Esophagus squamous epithelium (tissue), 5 donors: ENCODE data around the gene MVK. TPM values are rescaled to one million over a fixed set of nuclear protein-coding genes. Genes with fewer than 3 reads are reported as not detected.

Source experiments
- DNase-seq: peaks from one replicate; lab custom pipeline; 2025; lab: John Stamatoyannopoulos, UW
- H3K27ac ChIP-seq, 4 donors: fragments of 200-600 bp; sonication (generic); one replicate each; pipeline ENCODE4 v1.5.1; 2016 to 2019; ENCODE audit warnings: mild to moderate bottlenecking in 1 of 4
- H3K27me3 ChIP-seq, 4 donors: fragments of 200-600 bp; sonication (generic); 1 replicate in 3 of 4; 2 replicates in 1 of 4; pipeline versions ENCODE4 v1.5.1 to v1.6.0; 2017 to 2021; ENCODE audit warnings: antibody characterized with exemption in 1 of 4
- H3K36me3 ChIP-seq, 3 donors: fragments of 200-600 bp; sonication (generic); one replicate each; pipeline ENCODE4 v1.5.1; 2016 to 2019
- H3K4me1 ChIP-seq, 3 donors: fragments of 200-600 bp; sonication (generic); one replicate each; pipeline ENCODE4 v1.5.1; 2017 to 2019
- H3K4me3 ChIP-seq, 4 donors: fragments of 200-600 bp; sonication (generic); 1 replicate in 3 of 4; 2 replicates in 1 of 4; pipeline ENCODE4 v1.5.1; 2016 to 2019; ENCODE audit warnings: mild to moderate bottlenecking in 2 of 4, moderate library complexity in 1 of 4
- H3K9me3 ChIP-seq, 3 donors: fragments of 200-600 bp; sonication (generic); one replicate each; pipeline ENCODE4 v1.5.1; 2016 to 2019
- CTCF ChIP-seq, 6 experiments: fragments of 450-650 bp in 4 of 6; fragments of 200-600 bp in 2 of 6; sonication (generic) in 2 of 6; IDR thresholded peaks; one replicate each; pipeline ENCODE4 v1.5.1; 2016 to 2019; ENCODE audit warnings: antibody characterized with exemption in 6 of 6, mild to moderate bottlenecking in 4 of 6, moderate library complexity in 4 of 6
- POLR2A ChIP-seq, 4 donors: fragments of 450-650 bp; IDR thresholded peaks; one replicate each; pipeline ENCODE4 v1.6.1; 2017; ENCODE audit warnings: antibody characterized with exemption in 4 of 4, mild to moderate bottlenecking in 4 of 4, moderate library complexity in 3 of 4
- WGBS, 2 donors: methylation state at CpG; one replicate each; pipeline ENCODE4 v1.1.5; 2018; 5-methylcytosine and 5-hydroxymethylcytosine counted together
- intact Hi-C: fragments of 100-400 bp; cut with DNase I; formaldehyde crosslinking; loops from one replicate; pipeline ENCODE4 v1.15.0; 2022
- total RNA-seq, 4 donors: library from RNA; depleted of rRNA; stranded (reverse); fragments of >200 nt; gene quantifications; one replicate each; pipeline ENCODE4 v1.1.0, GENCODE V29; 2016
- donor health status: DM: yes; HTN: yes; CAD: no.

The MVK gene
- 10 to 100 TPM; 38.9 to 62.6 (median 46.4) TPM for total RNA-seq

DNA sequence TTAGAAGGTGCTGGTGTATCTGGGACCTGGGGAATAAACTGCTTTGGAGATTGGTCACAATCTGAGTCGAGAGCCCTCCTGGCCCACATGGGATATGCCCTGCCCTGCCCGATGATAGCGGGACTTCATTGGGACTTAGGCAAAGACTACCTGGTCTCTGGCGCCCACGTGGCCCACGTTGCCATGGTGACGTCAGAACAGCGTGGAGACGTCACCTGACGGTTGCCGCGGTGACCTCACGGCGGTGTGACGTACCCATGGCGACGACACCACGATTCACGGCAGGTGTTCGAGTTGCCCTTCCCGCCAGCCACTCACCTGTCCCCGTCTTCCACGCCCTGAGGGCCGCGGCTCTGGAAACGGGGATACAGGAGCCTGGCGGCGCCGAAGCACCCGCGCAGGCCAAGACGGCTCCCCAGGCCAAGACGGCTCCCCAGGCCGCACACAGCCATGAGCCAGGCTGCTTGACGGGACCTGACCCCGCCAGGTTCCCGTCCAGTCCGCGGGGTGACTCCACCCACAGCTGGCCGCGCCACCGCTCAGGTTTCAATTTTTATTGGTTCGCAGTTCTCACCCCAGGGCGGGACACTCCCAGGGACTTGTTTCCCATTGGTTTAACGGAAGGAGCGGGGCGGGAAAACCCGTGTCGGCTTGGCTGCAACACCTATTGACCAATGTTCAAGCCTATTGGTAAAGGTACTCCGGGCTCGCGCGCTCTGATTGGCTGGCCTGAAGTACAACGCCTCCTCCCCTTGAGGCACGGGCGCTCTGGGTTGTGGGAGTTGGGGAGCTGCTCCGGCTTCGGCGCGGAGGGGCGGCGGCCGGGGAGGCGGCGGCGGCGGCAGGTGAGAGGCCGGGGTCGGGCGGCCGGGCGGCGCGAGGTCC is at the start of gene MVK, which contains the start of gene MMAB:
Gene MVK (plus strand): TSS at position 766 of the 885 bp plus-strand sequence. CDS start 1,029 bp downstream, outside the sequence.
Gene MMAB (minus strand): TSS at position 476 of the 885 bp plus-strand sequence. CDS start 24 bp downstream, at position 452.
- Histone ChIP-seq H3K27ac (peak within 1 kb of the TSS; percentile 86 to 96 (median 90)), H3K36me3 (peaks cover under 1 to 71% (median 4%) of the 10 kb centered on the region in 3 donors), H3K4me3 (peak within 1 kb of the TSS; percentile 74 to 91 (median 82)), H3K9me3 (no peaks in the 10 kb centered on the region), H3K4me1 (peaks cover 5 to 40% (median 6%) of the 10 kb centered on the region in 3 donors), H3K27me3 (no peaks in the 10 kb centered on the region)
- intact Hi-C loops, result no loop called here
- 0% methylated on average over 3 to 20 of the region's 74 CpGs for WGBS, 2 donors
- peak; percentile 97 for DNase-seq
- TF ChIP-seq POLR2A (IDR thresholded peaks at IDR 0.05), result peak in 3 of 4 donors; percentile 50 to 70 (median 51)
- no peak for TF ChIP-seq CTCF (IDR thresholded peaks at IDR 0.05)

DNA sequence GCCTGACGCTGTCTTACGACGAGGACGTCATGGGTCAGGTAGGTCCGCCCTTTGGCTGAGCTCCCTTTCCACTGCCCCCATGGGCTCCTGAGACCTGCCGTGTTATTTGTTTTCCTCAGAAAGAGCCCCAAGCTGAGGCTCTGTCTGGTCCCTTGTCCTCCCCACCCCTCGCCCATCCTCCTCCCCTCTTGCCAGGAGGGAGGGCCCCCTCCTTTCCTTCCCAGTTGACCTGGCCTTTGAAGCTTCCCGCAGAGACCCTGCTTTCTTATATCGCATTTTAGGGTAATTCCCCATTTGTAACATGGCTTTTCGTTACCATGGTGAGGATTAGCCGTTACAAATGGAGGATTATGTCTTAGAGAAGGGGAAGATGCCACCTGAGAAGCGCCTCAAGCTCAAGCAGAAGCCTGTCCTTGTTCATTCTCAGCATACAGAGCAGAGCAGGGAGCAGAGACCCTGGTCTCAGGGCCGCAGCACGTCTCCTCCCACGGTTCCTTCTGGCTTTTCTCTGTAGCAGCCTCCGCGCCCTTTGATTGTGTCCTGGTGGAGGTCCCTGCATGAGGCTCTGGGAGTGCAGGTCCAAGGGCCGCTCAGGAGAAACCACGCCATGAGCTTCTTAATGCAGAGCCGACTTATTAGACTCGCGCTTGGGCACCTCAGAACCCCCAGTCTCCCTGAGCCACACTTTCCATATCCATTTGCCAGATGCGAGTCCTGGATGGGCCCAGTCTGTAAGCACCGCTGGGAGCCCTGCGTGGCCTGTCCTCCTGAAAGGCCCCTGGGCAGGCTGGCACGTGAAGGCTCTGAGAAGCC is 48.9 kb upstream of the MVK start:
- no peaks in the 10 kb centered on the region for H3K9me3 ChIP-seq
- no peak for DNase-seq
- no peak overlapping the region for H3K4me3 ChIP-seq
- intact Hi-C loops, result loop anchor here (5.0 kb wide), 1 partner anchor 248 kb away; no protein-coding TSS in a partner anchor
- 85 to 86% methylated on average over 10 to 23 of the region's 26 CpGs for WGBS, 2 donors
- peaks cover 0 to 4% (median 2%) of the 10 kb centered on the region in 3 donors for H3K4me1 ChIP-seq
- H3K27me3 ChIP-seq, result no peaks in the 10 kb centered on the region
- no peak overlapping the region for H3K27ac ChIP-seq
- H3K36me3 ChIP-seq, result peaks cover 6 to 100% (median 29%) of the 10 kb centered on the region in 3 donors
- TF ChIP-seq POLR2A (IDR thresholded peaks at IDR 0.05) (no peak), CTCF (IDR thresholded peaks at IDR 0.05) (no peak)

GRCh38 chr12:109525279-109525585 is 48.4 kb upstream of the MVK start:
- 56 to 86% methylated on average over 2 to 3 of the region's 3 CpGs for WGBS, 2 donors
- H3K36me3 ChIP-seq, result peaks cover 6 to 100% (median 32%) of the 10 kb centered on the region in 3 donors
- TF ChIP-seq CTCF (IDR thresholded peaks at IDR 0.05) (no peak), POLR2A (IDR thresholded peaks at IDR 0.05) (no peak)

GRCh38 chr12:109527489-109528123 is 46.0 kb upstream of the MVK start:
- DNase-seq, result no peak
- H3K4me1 ChIP-seq, result no peaks in the 10 kb centered on the region
- intact Hi-C loops, result no loop called here
- H3K4me3 ChIP-seq, result no peak overlapping the region
- TF ChIP-seq POLR2A (IDR thresholded peaks at IDR 0.05) (no peak), CTCF (IDR thresholded peaks at IDR 0.05) (no peak)
- WGBS, 2 donors, result 85 to 93% methylated on average over 5 to 6 of the region's 8 CpGs
- no peaks in the 10 kb centered on the region for H3K27me3 ChIP-seq
- peaks cover 8 to 100% (median 31%) of the 10 kb centered on the region in 3 donors for H3K36me3 ChIP-seq
- H3K9me3 ChIP-seq, result no peaks in the 10 kb centered on the region
- H3K27ac ChIP-seq, result no peak overlapping the region

More at GRCh38 chr12:109525279-109525585, 48.4 kb upstream of the MVK start:
- no peak overlapping the region for H3K4me3 ChIP-seq
- H3K27ac ChIP-seq, result no peak overlapping the region
- no peak for DNase-seq
- H3K4me1 ChIP-seq, result no peaks in the 10 kb centered on the region
- intact Hi-C loops, result no loop called here
- H3K9me3 ChIP-seq, result no peaks in the 10 kb centered on the region
- no peaks in the 10 kb centered on the region for H3K27me3 ChIP-seq
